ENCODE results near the gene PCNX2. TPM values are rescaled to one million over a fixed set of nuclear protein-coding genes. Genes with fewer than 3 reads are reported as not detected.

Gene PCNX2
- polyA plus RNA-seq, 1 donor (not counting 4 experiments of a cell fraction or from before 2014, with no cell fraction given) = 18.0 TPM

GRCh38 chr1:233189526-233189925 lies 106.0 kb downstream of the PCNX2 start:
- no peak for FAIRE-seq

GRCh38 chr1:233188061-233188460 lies 107.5 kb downstream of the PCNX2 start:
- TF ChIP-seq, protein P1, sequence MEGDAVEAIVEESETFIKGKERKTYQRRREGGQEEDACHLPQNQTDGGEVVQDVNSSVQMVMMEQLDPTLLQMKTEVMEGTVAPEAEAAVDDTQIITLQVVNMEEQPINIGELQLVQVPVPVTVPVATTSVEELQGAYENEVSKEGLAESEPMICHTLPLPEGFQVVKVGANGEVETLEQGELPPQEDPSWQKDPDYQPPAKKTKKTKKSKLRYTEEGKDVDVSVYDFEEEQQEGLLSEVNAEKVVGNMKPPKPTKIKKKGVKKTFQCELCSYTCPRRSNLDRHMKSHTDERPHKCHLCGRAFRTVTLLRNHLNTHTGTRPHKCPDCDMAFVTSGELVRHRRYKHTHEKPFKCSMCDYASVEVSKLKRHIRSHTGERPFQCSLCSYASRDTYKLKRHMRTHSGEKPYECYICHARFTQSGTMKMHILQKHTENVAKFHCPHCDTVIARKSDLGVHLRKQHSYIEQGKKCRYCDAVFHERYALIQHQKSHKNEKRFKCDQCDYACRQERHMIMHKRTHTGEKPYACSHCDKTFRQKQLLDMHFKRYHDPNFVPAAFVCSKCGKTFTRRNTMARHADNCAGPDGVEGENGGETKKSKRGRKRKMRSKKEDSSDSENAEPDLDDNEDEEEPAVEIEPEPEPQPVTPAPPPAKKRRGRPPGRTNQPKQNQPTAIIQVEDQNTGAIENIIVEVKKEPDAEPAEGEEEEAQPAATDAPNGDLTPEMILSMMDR (optimal IDR thresholded peaks at IDR 0.05 in 1 of 3, IDR thresholded peaks at IDR 0.05 in 1 of 3, conservative IDR thresholded peaks at IDR 0.05 in 1 of 3; ENCODE audit: extremely low read depth in 1 of 3, insufficient read depth in 2 of 3, low read length in 3 of 3) = no peak
- no peak for TF ChIP-seq EZH2 (IDR thresholded peaks at IDR 0.05; ENCODE audit: low read length)
- FAIRE-seq (no peak), DNase-seq (ENCODE audit: low read depth, low spot score) (no peak)
- Histone ChIP-seq H4K20me1 (ENCODE audit: control insufficient read depth, extremely low read depth, insufficient read depth, low read length) (no peaks in the 10 kb centered on the region), H3K4me2 (ENCODE audit: control insufficient read depth, extremely low read depth, insufficient read depth, low read depth, low read length) (no peak overlapping the region), H3K9ac (ENCODE audit: control insufficient read depth, extremely low read depth, insufficient read depth, low read length) (no peak overlapping the region), H3K27me3 (ENCODE audit: control insufficient read depth, extremely low read depth, insufficient read depth, low read length) (no peaks in the 10 kb centered on the region), H3K27ac (ENCODE audit: control insufficient read depth, insufficient read depth, low read length) (no peak overlapping the region), H2AFZ (ENCODE audit: control insufficient read depth, low read length) (no peak overlapping the region), H3K9me1 (ENCODE audit: control insufficient read depth, extremely low read depth, insufficient read depth, low read length) (no peaks in the 10 kb centered on the region), H3K4me3 (ENCODE audit: control insufficient read depth in 2 of 3, extremely low read depth in 1 of 3, insufficient read depth in 2 of 3, low read depth in 1 of 3, low read length in 3 of 3) (no peak overlapping the region), H3K36me3 (ENCODE audit: control insufficient read depth in 2 of 2, extremely low read depth in 1 of 2, insufficient read depth in 2 of 2, low read length in 2 of 2) (peaks cover 0 to 2% of the 10 kb centered on the region in 2 experiments), H3K9me3 (ENCODE audit: control insufficient read depth, low read depth, low read length) (no peaks in the 10 kb centered on the region), H3K4me1 (ENCODE audit: control insufficient read depth, extremely low read depth, insufficient read depth, low read length) (no peaks in the 10 kb centered on the region), H3K79me2 (ENCODE audit: control insufficient read depth, insufficient read depth, low read length) (no peaks in the 10 kb centered on the region)
- dilution Hi-C loops (cut with MboI; ENCODE audit: extremely low pct_ligation_motif_present, low sequenced_read_pairs) = no loop called here

More at GRCh38 chr1:233189526-233189925, 106.0 kb downstream of the PCNX2 start:
- Histone ChIP-seq H3K4me2 (ENCODE audit: control insufficient read depth, extremely low read depth, insufficient read depth, low read depth, low read length) (no peak overlapping the region), H3K9me1 (ENCODE audit: control insufficient read depth, extremely low read depth, insufficient read depth, low read length) (no peaks in the 10 kb centered on the region), H3K4me3 (ENCODE audit: control insufficient read depth in 2 of 3, extremely low read depth in 1 of 3, insufficient read depth in 2 of 3, low read depth in 1 of 3, low read length in 3 of 3) (no peak overlapping the region), H3K27ac (ENCODE audit: control insufficient read depth, insufficient read depth, low read length) (no peak overlapping the region), H4K20me1 (ENCODE audit: control insufficient read depth, extremely low read depth, insufficient read depth, low read length) (no peaks in the 10 kb centered on the region), H3K79me2 (ENCODE audit: control insufficient read depth, insufficient read depth, low read length) (no peaks in the 10 kb centered on the region), H3K27me3 (ENCODE audit: control insufficient read depth, extremely low read depth, insufficient read depth, low read length) (no peaks in the 10 kb centered on the region), H2AFZ (ENCODE audit: control insufficient read depth, low read length) (no peak overlapping the region), H3K36me3 (ENCODE audit: control insufficient read depth in 2 of 2, extremely low read depth in 1 of 2, insufficient read depth in 2 of 2, low read length in 2 of 2) (peaks cover 0 to 2% of the 10 kb centered on the region in 2 experiments), H3K9ac (ENCODE audit: control insufficient read depth, extremely low read depth, insufficient read depth, low read length) (no peak overlapping the region), H3K9me3 (ENCODE audit: control insufficient read depth, low read depth, low read length) (no peaks in the 10 kb centered on the region), H3K4me1 (ENCODE audit: control insufficient read depth, extremely low read depth, insufficient read depth, low read length) (no peaks in the 10 kb centered on the region)
- TF ChIP-seq, protein P1 (optimal IDR thresholded peaks at IDR 0.05 in 1 of 3, IDR thresholded peaks at IDR 0.05 in 1 of 3, conservative IDR thresholded peaks at IDR 0.05 in 1 of 3; ENCODE audit: extremely low read depth in 1 of 3, insufficient read depth in 2 of 3, low read length in 3 of 3) = no peak
- no peak for TF ChIP-seq EZH2 (IDR thresholded peaks at IDR 0.05; ENCODE audit: low read length)
- dilution Hi-C loops (cut with MboI; ENCODE audit: extremely low pct_ligation_motif_present, low sequenced_read_pairs) = no loop called here
- no peak for DNase-seq (ENCODE audit: low read depth, low spot score)
